ENCODE results near the gene HIVEP1.

- no peak for TF ChIP-seq ZNF274 (IDR thresholded peaks at IDR 0.05; ENCODE audit: low read depth, low read length)
- no peak for TF ChIP-seq YY1 (IDR thresholded peaks at IDR 0.05; ENCODE audit: insufficient read depth, insufficient read length)
- no peak for TF ChIP-seq SUZ12 (IDR thresholded peaks at IDR 0.05; ENCODE audit: extremely low read depth, insufficient read depth, insufficient read length)
Measured at GRCh38 chr6:12147557-12148316, 135.6 kb downstream of the HIVEP1 start.
